Nephron (organoid): ENCODE measurements around the gene RNF180.
A peak's percentile ranks its signal among the peaks of the same experiment; 100 is the strongest.
"Not testable (repeated sequence)": the region's sequence is repeated elsewhere in the genome, so short reads cannot be mapped to it uniquely, and the experiment has no call there.

Experiments
- H3K27ac Mint-ChIP-seq, 3 experiments: 2 replicates each; pipeline ENCODE4 v1.8.0; 2020; ENCODE audit warnings: mixed read lengths in 3 of 3, mild to moderate bottlenecking in 2 of 3, moderate library complexity in 1 of 3
- H3K27me3 Mint-ChIP-seq: 2 replicates; pipeline ENCODE4 v1.8.0; 2021; ENCODE audit warnings: low read depth, mild to moderate bottlenecking, moderate library complexity, mixed read lengths
- H3K36me3 Mint-ChIP-seq: 2 replicates; pipeline ENCODE4 v1.8.0; 2020; ENCODE audit warnings: low read depth, mixed read lengths
- H3K4me1 Mint-ChIP-seq: 2 replicates; pipeline ENCODE4 v1.8.0; 2020; ENCODE audit warnings: mixed read lengths
- H3K4me3 Mint-ChIP-seq, 3 experiments: 2 replicates each; pipeline ENCODE4 v1.8.0; 2020; ENCODE audit warnings: mild to moderate bottlenecking in 3 of 3, mixed read lengths in 3 of 3, moderate library complexity in 2 of 3
- H3K9me3 Mint-ChIP-seq: 2 replicates; pipeline ENCODE4 v1.8.0; 2020; ENCODE audit warnings: mixed read lengths
- CTCF ChIP-seq, 3 experiments: fragments of 200-600 bp; sonication (generic); IDR thresholded peaks; one replicate each; pipeline ENCODE4 v1.5.0; 2021; ENCODE audit warnings: antibody characterized with exemption in 3 of 3; ENCODE audit not compliant: unreplicated experiment in 3 of 3

The RNF180 gene

GRCh38 chr5:64364426-64364825, 198.8 kb downstream of the RNF180 start:
- no peaks in the 10 kb centered on the region for H3K36me3 Mint-ChIP-seq
- H3K4me3 Mint-ChIP-seq: no peak overlapping the region
- peaks cover 28% of the 10 kb centered on the region for H3K9me3 Mint-ChIP-seq
- no peak for TF ChIP-seq CTCF (IDR thresholded peaks at IDR 0.05; ENCODE audit: unreplicated experiment in 3 of 3)
- no peaks in the 10 kb centered on the region for H3K4me1 Mint-ChIP-seq
- no peaks in the 10 kb centered on the region for H3K27me3 Mint-ChIP-seq
- H3K27ac Mint-ChIP-seq: no peak overlapping the region

- Mint-ChIP-seq H3K4me3 (no peak overlapping the region), H3K9me3 (no peaks in the 10 kb centered on the region), H3K27ac (no peak overlapping the region), H3K4me1 (no peaks in the 10 kb centered on the region), H3K27me3 (no peaks in the 10 kb centered on the region), H3K36me3 (no peaks in the 10 kb centered on the region)
- TF ChIP-seq CTCF (IDR thresholded peaks at IDR 0.05; ENCODE audit: unreplicated experiment in 3 of 3): peak in 1 of 3 experiments; percentile 16
These were observed 219.1 kb downstream of the RNF180 start for GRCh38 chr5:64384765-64385164.

- no peak overlapping the region for H3K4me3 Mint-ChIP-seq
- H3K9me3 Mint-ChIP-seq: peaks cover 4% of the 10 kb centered on the region
- no peaks in the 10 kb centered on the region for H3K4me1 Mint-ChIP-seq
- H3K36me3 Mint-ChIP-seq: no peaks in the 10 kb centered on the region
- no peaks in the 10 kb centered on the region for H3K27me3 Mint-ChIP-seq
- no peak for TF ChIP-seq CTCF (IDR thresholded peaks at IDR 0.05; ENCODE audit: unreplicated experiment in 3 of 3)
- H3K27ac Mint-ChIP-seq: no peak overlapping the region
These were observed 231.9 kb downstream of the RNF180 start for GRCh38 chr5:64397552-64397951.

- H3K27me3 Mint-ChIP-seq, H3K36me3 Mint-ChIP-seq, H3K4me1 Mint-ChIP-seq, H3K9me3 Mint-ChIP-seq, H3K4me3 Mint-ChIP-seq, H3K27ac Mint-ChIP-seq: not testable (repeated sequence)
These were observed 233.1 kb downstream of the RNF180 start for GRCh38 chr5:64398735-64399134.

GRCh38 chr5:64407103-64407825, 241.6 kb downstream of the RNF180 start:
- not testable (repeated sequence) for H3K27ac Mint-ChIP-seq, H3K4me1 Mint-ChIP-seq, H3K27me3 Mint-ChIP-seq, H3K4me3 Mint-ChIP-seq, H3K36me3 Mint-ChIP-seq
- H3K9me3 Mint-ChIP-seq: peaks cover 21% of the 10 kb centered on the region

- TF ChIP-seq CTCF (IDR thresholded peaks at IDR 0.05; ENCODE audit: unreplicated experiment in 3 of 3): no peak
- Mint-ChIP-seq H3K9me3 (peaks cover 4% of the 10 kb centered on the region), H3K4me3 (no peak overlapping the region), H3K36me3 (no peaks in the 10 kb centered on the region), H3K27me3 (no peaks in the 10 kb centered on the region), H3K4me1 (no peaks in the 10 kb centered on the region), H3K27ac (no peak overlapping the region)
These were observed 251.7 kb downstream of the RNF180 start for GRCh38 chr5:64417390-64417789.

GRCh38 chr5:64418013-64418412, 252.4 kb downstream of the RNF180 start:
- no peaks in the 10 kb centered on the region for H3K36me3 Mint-ChIP-seq
- no peaks in the 10 kb centered on the region for H3K27me3 Mint-ChIP-seq
- no peak overlapping the region for H3K27ac Mint-ChIP-seq
- no peak for TF ChIP-seq CTCF (IDR thresholded peaks at IDR 0.05; ENCODE audit: unreplicated experiment in 3 of 3)
- H3K9me3 Mint-ChIP-seq: peaks cover 4% of the 10 kb centered on the region
- no peaks in the 10 kb centered on the region for H3K4me1 Mint-ChIP-seq
- no peak overlapping the region for H3K4me3 Mint-ChIP-seq
